Activated T-cell treated with anti-CD3 and anti-CD28 coated beads, Interleukin-2, amount 50 U/mL, for 4 hours (primary cell): ENCODE results near the gene TPD52L1. TPM values are rescaled to one million over a fixed set of nuclear protein-coding genes. Genes with fewer than 3 reads are reported as not detected.

Experiments
- ATAC-seq, 2 donors: fragments of 200-7000 bp; cut with Tn5 transposase; one replicate each; pipeline ENCODE4 v1.10.0; 2021
- DNase-seq: peaks from one replicate; pipeline ENCODE4 v3.0.0-alpha.2; 2020
- H3K27me3 Mint-ChIP-seq: one replicate; pipeline ENCODE4 v1.8.0; 2021; ENCODE audit warnings: low read depth, mixed read lengths
- H3K36me3 Mint-ChIP-seq: one replicate; pipeline ENCODE4 v1.8.0; 2022; ENCODE audit warnings: mixed read lengths; ENCODE audit not compliant: insufficient read depth
- H3K4me1 Mint-ChIP-seq: one replicate; pipeline ENCODE4 v1.8.0; 2021; ENCODE audit warnings: low read depth, mixed read lengths
- H3K4me3 Mint-ChIP-seq: one replicate; pipeline ENCODE4 v1.8.0; 2021; ENCODE audit warnings: mild to moderate bottlenecking, moderate library complexity, mixed read lengths
- H3K9me3 Mint-ChIP-seq: one replicate; pipeline ENCODE4 v1.8.0; 2021; ENCODE audit warnings: mixed read lengths
- total RNA-seq, 3 donors: library from RNA; stranded (reverse); gene quantifications; one replicate each; pipeline ENCODE4 v1.2.1, GENCODE V29; 2021

TPD52L1 gene
- total RNA-seq, 3 donors from 2014 or later, result 0.65 to 0.79 (median 0.66) TPM

DNA sequence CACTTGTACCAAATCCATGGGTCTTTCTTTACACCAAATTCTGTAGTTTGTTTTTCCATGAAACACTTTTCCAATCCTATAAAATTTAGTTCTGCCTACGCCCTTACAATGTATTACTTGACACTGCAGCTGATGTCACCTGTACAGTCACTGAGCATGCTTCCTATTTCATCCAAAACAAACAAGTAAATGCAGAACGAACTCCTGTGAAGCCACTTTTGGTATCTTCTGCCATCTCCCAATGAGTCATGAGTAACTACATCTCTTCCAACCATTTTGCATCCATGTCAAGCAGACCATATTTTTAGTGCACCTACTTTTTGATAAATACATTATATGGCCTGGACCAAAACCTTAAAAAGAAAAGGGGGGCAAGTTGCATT, 105.8 kb downstream of the TPD52L1 start:
- no peaks in the 10 kb centered on the region for H3K9me3 Mint-ChIP-seq
- no peaks in the 10 kb centered on the region for H3K27me3 Mint-ChIP-seq
- H3K36me3 Mint-ChIP-seq, result no peaks in the 10 kb centered on the region
- ATAC-seq, result no peak
- no peak for DNase-seq
- no peak overlapping the region for H3K4me3 Mint-ChIP-seq
- H3K4me1 Mint-ChIP-seq, result no peaks in the 10 kb centered on the region

- H3K4me1 Mint-ChIP-seq, result no peaks in the 10 kb centered on the region
- H3K27me3 Mint-ChIP-seq, result no peaks in the 10 kb centered on the region
- H3K4me3 Mint-ChIP-seq, result no peak overlapping the region
- ATAC-seq (no peak), DNase-seq (no peak)
- H3K36me3 Mint-ChIP-seq, result peaks cover 4% of the 10 kb centered on the region
- no peaks in the 10 kb centered on the region for H3K9me3 Mint-ChIP-seq
These were observed 108.7 kb downstream of the TPD52L1 start for GRCh38 chr6:125262016-125263013.

DNA sequence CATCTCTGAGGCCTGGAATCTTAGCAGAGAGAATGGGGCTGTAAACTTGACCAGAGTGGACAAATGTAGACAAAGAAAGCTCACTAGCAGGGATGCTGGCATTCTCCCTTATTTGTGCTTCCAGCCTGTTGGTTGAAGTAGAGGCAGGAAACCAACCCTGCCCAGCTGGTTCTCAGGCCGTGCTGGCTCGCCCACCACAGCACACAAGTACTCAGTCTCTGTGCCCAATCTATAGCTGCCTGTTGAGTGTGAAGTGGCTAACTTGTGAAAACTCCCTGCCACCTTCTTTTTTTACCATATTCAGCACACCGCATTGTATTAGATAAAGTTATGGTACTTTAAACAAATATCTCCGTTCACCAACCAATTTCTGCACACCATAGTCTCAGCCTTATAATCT, 110.9 kb downstream of the TPD52L1 start:
- H3K9me3 Mint-ChIP-seq, result no peaks in the 10 kb centered on the region
- DNase-seq (no peak), ATAC-seq (no peak)
- no peak overlapping the region for H3K4me3 Mint-ChIP-seq
- H3K27me3 Mint-ChIP-seq, result no peaks in the 10 kb centered on the region
- H3K4me1 Mint-ChIP-seq, result no peaks in the 10 kb centered on the region
- H3K36me3 Mint-ChIP-seq, result peaks cover 4% of the 10 kb centered on the region

GRCh38 chr6:125267806-125268523, 114.4 kb downstream of the TPD52L1 start:
- Mint-ChIP-seq H3K36me3 (peaks cover 16% of the 10 kb centered on the region), H3K9me3 (no peaks in the 10 kb centered on the region), H3K27me3 (no peaks in the 10 kb centered on the region), H3K4me3 (no peak overlapping the region), H3K4me1 (no peaks in the 10 kb centered on the region)
- ATAC-seq (no peak), DNase-seq (no peak)

GRCh38 chr6:125268765-125269164, 115.2 kb downstream of the TPD52L1 start:
- DNase-seq, result no peak
- ATAC-seq, result no peak
- H3K4me3 Mint-ChIP-seq, result no peak overlapping the region
- peaks cover 21% of the 10 kb centered on the region for H3K36me3 Mint-ChIP-seq
- no peaks in the 10 kb centered on the region for H3K9me3 Mint-ChIP-seq
- H3K27me3 Mint-ChIP-seq, result no peaks in the 10 kb centered on the region
- H3K4me1 Mint-ChIP-seq, result no peaks in the 10 kb centered on the region

GRCh38 chr6:125269328-125269985, 115.9 kb downstream of the TPD52L1 start:
- DNase-seq (no peak), ATAC-seq (no peak)
- no peaks in the 10 kb centered on the region for H3K27me3 Mint-ChIP-seq
- H3K4me3 Mint-ChIP-seq, result no peak overlapping the region
- no peaks in the 10 kb centered on the region for H3K4me1 Mint-ChIP-seq
- peaks cover 27% of the 10 kb centered on the region for H3K36me3 Mint-ChIP-seq
- no peaks in the 10 kb centered on the region for H3K9me3 Mint-ChIP-seq

- H3K27me3 Mint-ChIP-seq, result no peaks in the 10 kb centered on the region
- no peaks in the 10 kb centered on the region for H3K9me3 Mint-ChIP-seq
- no peak for ATAC-seq
- DNase-seq, result no peak
- no peaks in the 10 kb centered on the region for H3K4me1 Mint-ChIP-seq
- no peak overlapping the region for H3K4me3 Mint-ChIP-seq
- peaks cover 31% of the 10 kb centered on the region for H3K36me3 Mint-ChIP-seq
These were observed 116.8 kb downstream of the TPD52L1 start for GRCh38 chr6:125270380-125270779.

DNA sequence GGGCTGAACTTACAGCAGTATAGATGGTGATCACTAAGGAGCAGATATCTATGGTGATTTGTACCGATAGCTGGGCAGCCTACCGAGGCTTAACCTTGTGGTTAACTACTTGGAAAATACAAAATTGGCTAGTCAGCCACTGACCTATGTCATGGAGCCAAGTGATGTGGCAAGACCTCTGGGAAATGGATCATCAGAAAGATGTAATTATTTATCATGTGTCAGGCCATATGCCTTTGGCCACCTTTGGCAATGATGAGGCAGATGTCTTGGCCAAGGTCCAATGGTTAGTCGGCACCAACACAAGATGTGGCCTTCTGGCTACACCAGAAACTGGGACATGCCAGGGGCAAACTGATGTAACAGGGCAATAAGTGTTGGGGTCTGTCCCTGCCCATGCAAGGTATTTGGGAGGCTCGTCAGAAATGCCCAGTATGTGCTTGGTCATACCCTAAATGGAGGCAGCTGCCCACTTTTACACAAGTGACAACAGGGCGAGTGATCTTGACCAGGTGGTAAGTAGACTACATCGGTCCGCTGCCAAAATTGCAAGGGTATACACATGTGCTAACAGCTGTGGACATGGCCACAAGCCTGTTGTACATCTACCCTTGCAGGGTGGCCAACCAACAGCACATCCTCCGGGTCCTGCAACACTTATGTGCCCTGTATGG, 118.0 kb downstream of the TPD52L1 start:
- H3K9me3 Mint-ChIP-seq, result no peaks in the 10 kb centered on the region
- DNase-seq (no peak), ATAC-seq (no peak)
- H3K36me3 Mint-ChIP-seq, result peaks cover 40% of the 10 kb centered on the region
- H3K27me3 Mint-ChIP-seq, result no peaks in the 10 kb centered on the region
- H3K4me1 Mint-ChIP-seq, result peaks cover 8% of the 10 kb centered on the region
- H3K4me3 Mint-ChIP-seq, result no peak overlapping the region

DNA sequence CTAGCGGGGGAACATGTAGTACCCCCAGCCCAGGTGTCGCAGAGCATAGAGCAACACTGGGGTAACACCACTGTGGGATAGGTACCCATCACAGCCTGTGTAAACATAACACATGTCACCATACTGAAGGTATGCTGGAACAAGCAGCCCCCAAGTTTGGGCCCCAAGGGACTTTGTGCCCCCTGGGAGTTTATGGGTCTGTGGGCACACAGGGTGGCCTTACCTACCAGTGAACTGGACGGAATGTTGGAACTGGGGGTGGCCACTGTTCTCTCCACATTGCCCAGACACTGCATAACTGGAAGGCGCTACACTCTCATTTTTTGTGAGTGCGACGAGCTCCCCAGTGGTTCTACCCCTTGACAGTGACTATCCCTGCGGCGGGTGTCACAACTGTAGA, 119.7 kb downstream of the TPD52L1 start:
- peaks cover 50% of the 10 kb centered on the region for H3K36me3 Mint-ChIP-seq
- DNase-seq, result no peak

DNA sequence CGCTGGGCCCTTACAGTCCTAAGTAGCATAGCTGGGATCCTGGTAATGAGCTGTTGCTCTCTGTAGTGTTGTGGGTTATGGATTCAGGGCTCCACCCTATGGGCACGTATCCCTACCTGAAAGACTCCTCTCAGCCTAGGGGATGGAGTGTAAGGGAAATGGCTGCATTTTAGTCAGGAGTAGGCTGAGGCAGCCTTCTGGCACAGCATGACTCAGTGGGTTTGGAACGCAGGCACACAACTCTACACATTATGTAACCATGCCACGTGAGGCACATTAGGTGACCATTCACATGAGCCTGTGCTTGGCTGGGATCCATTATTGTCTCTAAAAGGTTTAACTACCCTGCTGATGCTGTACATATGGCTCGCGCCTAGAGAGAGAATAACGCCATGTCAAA, 120.4 kb downstream of the TPD52L1 start:
- no peak overlapping the region for H3K4me3 Mint-ChIP-seq
- H3K4me1 Mint-ChIP-seq, result peaks cover 19% of the 10 kb centered on the region
- no peaks in the 10 kb centered on the region for H3K27me3 Mint-ChIP-seq
- ATAC-seq, result no peak
- peaks cover 56% of the 10 kb centered on the region for H3K36me3 Mint-ChIP-seq
- H3K9me3 Mint-ChIP-seq, result no peaks in the 10 kb centered on the region
- no peak for DNase-seq

More for the DNA sequence above, 119.7 kb downstream of the TPD52L1 start:
- no peaks in the 10 kb centered on the region for H3K9me3 Mint-ChIP-seq
- H3K27me3 Mint-ChIP-seq, result no peaks in the 10 kb centered on the region
- no peak for ATAC-seq
- peaks cover 14% of the 10 kb centered on the region for H3K4me1 Mint-ChIP-seq
- H3K4me3 Mint-ChIP-seq, result no peak overlapping the region

- H3K36me3 Mint-ChIP-seq, result peaks cover 62% of the 10 kb centered on the region
- ATAC-seq (no peak), DNase-seq (no peak)
- no peaks in the 10 kb centered on the region for H3K9me3 Mint-ChIP-seq
- H3K4me3 Mint-ChIP-seq, result no peak overlapping the region
- peaks cover 25% of the 10 kb centered on the region for H3K4me1 Mint-ChIP-seq
- H3K27me3 Mint-ChIP-seq, result no peaks in the 10 kb centered on the region
These were observed 121.4 kb downstream of the TPD52L1 start for GRCh38 chr6:125274935-125275334.

DNA sequence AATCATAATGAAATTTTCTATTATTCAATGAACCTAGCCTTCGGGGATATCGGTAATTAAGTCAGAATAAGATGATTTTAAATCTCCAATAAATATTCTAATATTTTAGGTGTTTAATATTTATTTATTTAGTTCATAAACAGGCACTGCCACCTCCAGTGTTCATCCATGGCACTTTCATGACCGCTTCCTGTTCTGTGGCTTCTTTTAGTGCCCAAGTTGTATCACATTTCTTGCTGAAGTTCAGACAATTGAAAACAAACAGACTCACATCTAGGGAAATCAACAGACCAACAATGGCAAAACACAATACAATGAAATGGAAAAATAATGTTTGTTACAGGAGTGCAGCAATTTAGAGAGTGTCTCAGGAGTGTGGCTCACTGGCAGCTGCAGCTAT, 122.2 kb downstream of the TPD52L1 start:
- no peak for ATAC-seq
- Mint-ChIP-seq H3K4me3 (no peak overlapping the region), H3K36me3 (peaks cover 66% of the 10 kb centered on the region)

GRCh38 chr6:125277838-125278237, 124.3 kb downstream of the TPD52L1 start:
- peaks cover 36% of the 10 kb centered on the region for H3K4me1 Mint-ChIP-seq
- H3K4me3 Mint-ChIP-seq, result no peak overlapping the region
- H3K27me3 Mint-ChIP-seq, result no peaks in the 10 kb centered on the region
- DNase-seq, result no peak
- peaks cover 73% of the 10 kb centered on the region for H3K36me3 Mint-ChIP-seq
- H3K9me3 Mint-ChIP-seq, result peaks cover 7% of the 10 kb centered on the region
- no peak for ATAC-seq

More for the DNA sequence above, 122.2 kb downstream of the TPD52L1 start:
- H3K27me3 Mint-ChIP-seq, result no peaks in the 10 kb centered on the region
- H3K9me3 Mint-ChIP-seq, result no peaks in the 10 kb centered on the region
- peaks cover 27% of the 10 kb centered on the region for H3K4me1 Mint-ChIP-seq
- no peak for DNase-seq

DNA sequence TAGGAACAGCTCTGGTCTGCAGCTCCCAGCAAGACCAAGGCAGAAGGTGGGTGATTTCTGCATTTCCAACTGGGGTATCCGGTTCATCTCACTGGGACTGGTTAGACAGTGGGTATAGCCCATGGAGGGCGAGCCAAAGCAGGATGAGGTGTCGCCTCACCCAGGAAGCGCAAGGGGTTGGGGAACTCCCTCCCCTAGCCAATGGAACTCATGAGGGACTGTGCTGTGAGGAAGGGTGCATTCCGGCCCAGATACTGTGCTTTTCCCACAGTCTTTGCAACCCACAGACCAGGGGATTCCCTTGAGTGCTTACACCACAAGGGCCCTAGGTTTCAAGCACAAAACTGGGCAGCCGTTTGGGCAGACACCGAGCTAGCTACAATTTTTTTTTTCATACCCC, 126.4 kb downstream of the TPD52L1 start:
- Mint-ChIP-seq H3K4me3 (no peak overlapping the region), H3K4me1 (peaks cover 55% of the 10 kb centered on the region)
- no peak for ATAC-seq

More for the DNA sequence above, 126.4 kb downstream of the TPD52L1 start:
- Mint-ChIP-seq H3K36me3 (peaks cover 77% of the 10 kb centered on the region), H3K9me3 (peaks cover 7% of the 10 kb centered on the region), H3K27me3 (no peaks in the 10 kb centered on the region)
- no peak for DNase-seq
